HEK293 (cell line): Measurements from ENCODE around the gene GPR160.

Source experiments
- CTCF ChIA-PET: fragments of 350-600 bp; formaldehyde crosslinking; extraction: SDS; loops from one replicate; lab custom pipeline; 2021; ENCODE audit warnings: antibody characterized with exemption; lab: Yijun Ruan, JAX
- POLR2A ChIA-PET: fragments of 300-600 bp; formaldehyde crosslinking; extraction: SDS; loops from one replicate; lab custom pipeline; 2020; ENCODE audit warnings: antibody characterized with exemption, inconsistent platforms; lab: Yijun Ruan, JAX
- H3K27ac ChIP-seq: fragments of 200-500 bp; sonication (Bioruptor generic); 2 replicates; pipeline ENCODE4 v1.5.1; 2014; ENCODE audit warnings: low read depth, low read length, control low read depth, inconsistent platforms; ENCODE audit errors: extremely low read depth
- H3K36me3 ChIP-seq, 2 experiments: fragments of 200-500 bp in 1 of 2; sonication (Bioruptor generic) in 1 of 2; 1 replicate in 1 of 2; 2 replicates in 1 of 2; pipeline ENCODE4 v1.5.1; 2014 to 2017; ENCODE audit warnings: inconsistent platforms in 2 of 2, low read length in 2 of 2; ENCODE audit not compliant: control insufficient read depth in 2 of 2, insufficient read depth in 1 of 2
- H3K4me1 ChIP-seq: fragments of 200-500 bp; sonication (Bioruptor generic); 2 replicates; pipeline ENCODE4 v1.5.1; 2014; ENCODE audit warnings: mild to moderate bottlenecking, low read length, inconsistent platforms; ENCODE audit not compliant: control insufficient read depth, insufficient read depth
- H3K4me3 ChIP-seq: 2 replicates; pipeline ENCODE4 v1.5.1; 2011; ENCODE audit warnings: low read depth, mild to moderate bottlenecking, control low read depth, low read length, moderate library complexity
- H3K9me3 ChIP-seq: fragments of 200-500 bp; sonication (Bioruptor generic); 2 replicates; pipeline ENCODE4 v1.5.1; 2014; ENCODE audit warnings: low read depth, low read length, inconsistent platforms; ENCODE audit not compliant: control insufficient read depth, insufficient read depth
- BCL11B ChIP-seq: fragments of 450-650 bp; formaldehyde crosslinking; IDR thresholded peaks from 2 replicates; pipeline ENCODE4 v1.5.1; 2016; ENCODE audit warnings: low read depth, missing biosample characterization, missing genetic modification characterization
- HOXA7 ChIP-seq: sonication (generic); formaldehyde crosslinking; IDR thresholded peaks from 2 replicates; pipeline ENCODE4 v1.8.1; 2022; ENCODE audit warnings: missing genetic modification reagents, borderline replicate concordance
- RBAK ChIP-seq: fragments of 450-650 bp; formaldehyde crosslinking; IDR thresholded peaks from 2 replicates; pipeline ENCODE4 v1.5.1; 2016; ENCODE audit warnings: missing biosample characterization, missing genetic modification characterization
- SETDB1 ChIP-seq: IDR thresholded peaks from one replicate; pipeline ENCODE4 v1.6.1; 2017; ENCODE audit warnings: mild to moderate bottlenecking, low read length, moderate library complexity, mixed read lengths; ENCODE audit not compliant: insufficient read length
- SP2 ChIP-seq: fragments of 450-650 bp; formaldehyde crosslinking; IDR thresholded peaks from 2 replicates; pipeline ENCODE4 v1.5.1; 2016; ENCODE audit warnings: missing biosample characterization, missing genetic modification characterization
- TCF7L2 ChIP-seq: IDR thresholded peaks from 2 replicates; pipeline ENCODE4 v1.6.1; 2011; ENCODE audit warnings: low read depth, mild to moderate bottlenecking, inconsistent platforms, low read length, moderate library complexity, borderline replicate concordance
- ZBTB17 ChIP-seq: fragments of 450-650 bp; formaldehyde crosslinking; IDR thresholded peaks from 2 replicates; pipeline ENCODE4 v1.5.1; 2016; ENCODE audit warnings: missing biosample characterization, missing genetic modification characterization
- ZNF23 ChIP-seq: fragments of 450-650 bp; formaldehyde crosslinking; IDR thresholded peaks from 2 replicates; pipeline ENCODE4 v1.5.1; 2016; ENCODE audit warnings: missing biosample characterization, missing genetic modification characterization, borderline replicate concordance
- ZNF366 ChIP-seq: fragments of 450-650 bp; formaldehyde crosslinking; conservative IDR thresholded peaks from 2 replicates; pipeline ENCODE4 v1.5.1; 2016; ENCODE audit warnings: missing biosample characterization, missing genetic modification characterization
- ZNF426 ChIP-seq: fragments of 450-650 bp; formaldehyde crosslinking; IDR thresholded peaks from 2 replicates; pipeline ENCODE4 v1.5.1; 2017; ENCODE audit warnings: missing biosample characterization, missing genetic modification characterization, mild to moderate bottlenecking, inconsistent platforms, moderate library complexity
- ZNF529 ChIP-seq: fragments of 450-650 bp; formaldehyde crosslinking; IDR thresholded peaks from 2 replicates; pipeline ENCODE4 v1.5.1; 2017; ENCODE audit warnings: missing genetic modification characterization, missing biosample characterization; ENCODE audit not compliant: insufficient replicate concordance
- ZNF558 ChIP-seq: fragments of 450-650 bp; formaldehyde crosslinking; IDR thresholded peaks from 2 replicates; pipeline ENCODE4 v1.5.1; 2016; ENCODE audit warnings: missing biosample characterization, missing genetic modification characterization
- ZNF791 ChIP-seq: fragments of 450-650 bp; formaldehyde crosslinking; IDR thresholded peaks from 2 replicates; pipeline ENCODE4 v1.5.1; 2016; ENCODE audit warnings: missing biosample characterization, missing genetic modification characterization
- ZNF837 ChIP-seq: fragments of 450-650 bp; formaldehyde crosslinking; IDR thresholded peaks from 2 replicates; pipeline ENCODE4 v1.5.1; 2016; ENCODE audit warnings: missing biosample characterization, missing genetic modification characterization
- TF ChIP-seq, protein P1 (sequence below): fragments of 450-650 bp; formaldehyde crosslinking; IDR thresholded peaks from 2 replicates; pipeline ENCODE4 v1.5.1; 2017; ENCODE audit warnings: missing biosample characterization, missing genetic modification characterization

GPR160 gene

DNA sequence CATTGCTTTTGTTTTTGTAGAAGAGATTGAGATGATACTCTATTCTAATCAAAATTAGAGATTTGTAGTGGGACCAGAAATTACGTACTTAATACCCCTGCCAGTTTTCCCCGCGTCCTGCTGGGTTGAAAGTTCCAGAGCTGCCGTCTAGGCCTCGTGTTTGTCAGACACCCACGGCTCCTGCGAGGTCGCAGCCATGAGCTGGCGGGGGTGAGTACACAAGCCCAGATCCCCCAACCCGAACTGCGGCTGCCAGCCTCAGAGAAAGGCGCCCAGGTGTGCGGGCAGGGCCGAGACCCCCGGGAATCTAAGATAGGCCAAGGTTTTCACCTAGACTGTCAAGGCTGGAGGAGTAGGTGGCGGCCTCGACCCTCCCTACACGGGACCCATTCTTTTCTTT is 26.3 kb downstream of the GPR160 start:
- Histone ChIP-seq H3K27ac (no peak overlapping the region), H3K4me1 (no peaks in the 10 kb centered on the region)
- no peak for TF ChIP-seq ZNF558 (tag by site-specific recombination)
- TF ChIP-seq, all 188 proteins: peak for 0
- Histone ChIP-seq H3K9me3 (no peaks in the 10 kb centered on the region), H3K36me3 (no peaks in the 10 kb centered on the region), H3K4me3 (no peak overlapping the region)
- ChIA-PET CTCF (interaction anchor here (0.6 kb wide), 1 partner anchor 37 kb away, joined by 3 read pairs; no protein-coding TSS in a partner anchor), POLR2A (no interaction called here)

DNA sequence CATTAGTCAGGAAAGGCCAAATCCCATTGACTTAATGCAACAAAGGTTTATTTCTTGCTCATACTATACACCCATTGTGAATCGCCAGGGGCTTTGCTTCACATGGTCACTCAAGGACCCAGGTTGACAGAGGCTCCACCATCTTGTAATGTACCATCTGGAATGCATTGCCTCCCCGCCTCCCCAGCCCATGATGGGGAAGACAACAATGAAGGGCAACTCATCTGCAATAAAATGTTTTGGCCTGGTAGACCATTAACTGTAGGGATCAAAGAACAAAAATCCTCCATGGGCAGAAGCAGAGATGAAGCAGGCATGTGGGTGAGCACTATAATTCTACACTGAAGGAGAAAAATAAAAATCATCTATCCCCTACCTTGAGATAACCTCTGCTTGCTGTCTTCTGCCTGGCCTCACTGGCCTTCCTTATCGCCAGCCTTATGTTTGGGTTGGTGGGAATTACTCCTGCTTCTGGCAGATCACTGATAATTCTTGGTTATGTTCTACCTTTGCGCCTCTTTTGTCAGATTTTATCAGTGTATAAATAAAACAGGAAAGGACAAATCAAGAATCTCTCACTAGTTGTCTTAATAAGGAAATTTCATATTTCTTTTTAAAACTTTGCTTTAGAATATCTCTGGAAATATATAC is 37.8 kb downstream of the GPR160 start:
- H3K27ac ChIP-seq = no peak overlapping the region
- CTCF ChIA-PET = no interaction called here
- TF ChIP-seq ZNF529 = no peak
- TF ChIP-seq ZNF426 (tag by site-specific recombination) = no peak
- TF ChIP-seq ZNF366 = no peak
- TF ChIP-seq ZBTB17 (tag by site-specific recombination) = no peak
- no peak for TF ChIP-seq ZNF791 (tag by site-specific recombination)
- no peak for TF ChIP-seq SP2
- TF ChIP-seq RBAK (tag by site-specific recombination) = no peak
- peaks cover 0 to 12% of the 10 kb centered on the region in 2 experiments; a peak in 1 of 3 replicates for H3K36me3 ChIP-seq
- POLR2A ChIA-PET = no interaction called here
- H3K9me3 ChIP-seq = no peaks in the 10 kb centered on the region
- H3K4me3 ChIP-seq = no peak overlapping the region
- H3K4me1 ChIP-seq = no peaks in the 10 kb centered on the region

DNA sequence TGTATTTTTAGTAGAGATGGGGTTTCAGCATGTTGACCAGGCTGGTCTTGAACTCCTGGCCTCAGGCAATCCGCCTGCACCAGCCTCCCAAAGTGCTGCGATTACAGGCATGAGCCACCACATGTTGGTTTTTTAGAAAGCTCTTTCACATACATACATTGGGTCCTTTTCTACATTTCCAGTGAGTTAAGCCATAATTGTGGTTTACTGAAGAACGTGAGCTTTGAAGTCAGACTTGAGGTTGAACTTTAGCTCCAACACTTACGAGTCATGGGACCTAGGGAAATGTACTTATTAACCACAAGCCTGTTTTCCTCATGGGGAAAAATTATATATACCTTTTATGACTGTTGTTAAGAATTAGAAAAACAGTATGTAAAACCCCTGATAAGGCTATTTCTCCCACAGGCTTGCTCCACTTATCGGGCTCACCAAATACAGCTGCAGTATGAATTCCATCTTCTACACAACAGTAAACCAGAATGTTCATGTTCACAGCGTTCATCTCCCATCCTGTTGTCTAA is 39.0 kb downstream of the GPR160 start:
- POLR2A ChIA-PET = no interaction called here
- CTCF ChIA-PET = no interaction called here
- no peak overlapping the region for H3K27ac ChIP-seq
- TF ChIP-seq BCL11B = no peak
- TF ChIP-seq HOXA7 = no peak
- no peak for TF ChIP-seq TCF7L2
- TF ChIP-seq, protein P1, sequence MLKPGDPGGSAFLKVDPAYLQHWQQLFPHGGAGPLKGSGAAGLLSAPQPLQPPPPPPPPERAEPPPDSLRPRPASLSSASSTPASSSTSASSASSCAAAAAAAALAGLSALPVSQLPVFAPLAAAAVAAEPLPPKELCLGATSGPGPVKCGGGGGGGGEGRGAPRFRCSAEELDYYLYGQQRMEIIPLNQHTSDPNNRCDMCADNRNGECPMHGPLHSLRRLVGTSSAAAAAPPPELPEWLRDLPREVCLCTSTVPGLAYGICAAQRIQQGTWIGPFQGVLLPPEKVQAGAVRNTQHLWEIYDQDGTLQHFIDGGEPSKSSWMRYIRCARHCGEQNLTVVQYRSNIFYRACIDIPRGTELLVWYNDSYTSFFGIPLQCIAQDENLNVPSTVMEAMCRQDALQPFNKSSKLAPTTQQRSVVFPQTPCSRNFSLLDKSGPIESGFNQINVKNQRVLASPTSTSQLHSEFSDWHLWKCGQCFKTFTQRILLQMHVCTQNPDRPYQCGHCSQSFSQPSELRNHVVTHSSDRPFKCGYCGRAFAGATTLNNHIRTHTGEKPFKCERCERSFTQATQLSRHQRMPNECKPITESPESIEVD (tag by site-specific recombination) = peak; percentile 47; the same call in 1 of the 2 replicates
- no peak for TF ChIP-seq ZNF837 (tag by site-specific recombination)
- H3K36me3 ChIP-seq = peaks cover 0 to 12% of the 10 kb centered on the region in 2 experiments; a peak in 1 of 3 replicates
- no peaks in the 10 kb centered on the region for H3K9me3 ChIP-seq
- no peaks in the 10 kb centered on the region for H3K4me1 ChIP-seq
- no peak overlapping the region for H3K4me3 ChIP-seq

DNA sequence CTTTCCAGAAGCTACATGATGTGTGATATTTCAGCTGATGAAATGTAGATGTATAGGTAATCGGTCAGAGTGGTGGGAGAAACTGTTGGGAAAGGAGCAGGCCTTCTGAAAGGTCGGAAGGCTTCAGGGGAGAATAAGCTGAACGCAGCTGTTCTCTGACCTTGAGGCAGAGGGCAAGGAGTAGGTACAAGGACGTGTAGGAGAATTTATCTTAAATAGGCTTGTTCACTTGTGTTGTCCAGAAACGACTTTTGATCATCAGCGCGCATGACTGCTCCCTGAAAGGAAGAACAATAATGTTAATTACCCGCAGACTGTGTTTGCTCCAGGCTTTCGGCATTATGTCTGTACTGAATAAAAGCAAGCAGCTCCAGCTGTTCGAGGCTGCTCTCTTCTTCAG is 39.6 kb downstream of the GPR160 start:
- CTCF ChIA-PET = interaction anchor here (0.6 kb wide), 1 partner anchor 28 kb away, joined by 3 read pairs; no protein-coding TSS in a partner anchor
- Histone ChIP-seq H3K36me3 (peaks cover 0 to 16% of the 10 kb centered on the region in 2 experiments; a peak in 2 of 3 replicates), H3K4me1 (no peaks in the 10 kb centered on the region), H3K4me3 (no peak overlapping the region), H3K9me3 (no peaks in the 10 kb centered on the region), H3K27ac (no peak overlapping the region)
- TF ChIP-seq ZNF23 (tag by site-specific recombination) = no peak
- TF ChIP-seq SETDB1 = peak; percentile 11
- POLR2A ChIA-PET = no interaction called here
